ENCODE measurements around the gene ACTR3. TPM values are rescaled to one million over a fixed set of nuclear protein-coding genes. Genes with fewer than 3 reads are reported as not detected.

The ACTR3 gene
- total RNA-seq, 1 experiment from 2014 or later = 340 TPM

GRCh38 chr2:113981404-113982134 is 91.7 kb downstream of the ACTR3 start:
- BruUV-seq (replicated peaks) = no TSS peak

GRCh38 chr2:113985554-113986397 is 95.9 kb downstream of the ACTR3 start:
- no peaks in the 10 kb centered on the region for H3K27me3 Mint-ChIP-seq (ENCODE audit: insufficient read depth, unreplicated experiment)
- H3K36me3 Mint-ChIP-seq (ENCODE audit: insufficient read depth, unreplicated experiment) = peaks cover 8% of the 10 kb centered on the region
- ChIA-PET CTCF (interaction anchor here (1.5 kb wide), 1 partner anchor 8 kb away, joined by 4 read pairs; no protein-coding TSS in a partner anchor), POLR2A (interaction anchor here (0.5 kb wide), 1 partner anchor 230 kb away, joined by 3 read pairs; the partner anchor contains the start of gene SLC35F5)
- H3K9me3 Mint-ChIP-seq (ENCODE audit: unreplicated experiment) = no peaks in the 10 kb centered on the region
- no peak for DNase-seq
- no peak for TF ChIP-seq CTCF (IDR thresholded peaks at IDR 0.05; ENCODE audit: insufficient read depth in 1 of 2, low read depth in 1 of 2, low read length in 1 of 2, severe bottlenecking in 1 of 2, unreplicated experiment in 1 of 2)
- no peak overlapping the region for H3K4me3 Mint-ChIP-seq (ENCODE audit: unreplicated experiment)
- H3K4me3 ChIP-seq (ENCODE audit: low read depth, low read length) = no peak overlapping the region
- H3K9me3 ChIP-seq = no peaks in the 10 kb centered on the region
- BruUV-seq (replicated peaks) = no TSS peak
- intact Hi-C loops (cut with micrococcal nuclease; ENCODE audit: unreplicated experiment) = loop anchor here (5.0 kb wide), 1 partner anchor 92 kb away; no protein-coding TSS in a partner anchor
- H3K4me1 Mint-ChIP-seq (ENCODE audit: low read depth, unreplicated experiment) = peaks cover 6% of the 10 kb centered on the region
- H3K36me3 ChIP-seq (ENCODE audit: control insufficient read depth, insufficient read depth, low read length) = no peaks in the 10 kb centered on the region
- no peak overlapping the region for H3K27ac Mint-ChIP-seq (ENCODE audit: unreplicated experiment)
- no peaks in the 10 kb centered on the region; the same call in 1 of the 2 replicates for H3K4me1 ChIP-seq
- H3K27me3 ChIP-seq (replicated peaks; ENCODE audit: control insufficient read depth, insufficient read depth, low read length) = no peaks in the 10 kb centered on the region

More at GRCh38 chr2:113981404-113982134, 91.7 kb downstream of the ACTR3 start:
- TF ChIP-seq CTCF (IDR thresholded peaks at IDR 0.05; ENCODE audit: insufficient read depth in 1 of 2, low read depth in 1 of 2, low read length in 1 of 2, severe bottlenecking in 1 of 2, unreplicated experiment in 1 of 2) = no peak
- peaks cover 17% of the 10 kb centered on the region for H3K36me3 Mint-ChIP-seq (ENCODE audit: insufficient read depth, unreplicated experiment)
- ChIA-PET POLR2A (no interaction called here), CTCF (no interaction called here)
- Histone ChIP-seq H3K4me3 (ENCODE audit: low read depth, low read length) (no peak overlapping the region), H3K36me3 (ENCODE audit: control insufficient read depth, insufficient read depth, low read length) (no peaks in the 10 kb centered on the region), H3K9me3 (no peaks in the 10 kb centered on the region), H3K4me1 (peaks cover 23% of the 10 kb centered on the region), H3K27me3 (replicated peaks; ENCODE audit: control insufficient read depth, insufficient read depth, low read length) (no peaks in the 10 kb centered on the region)
- H3K4me1 Mint-ChIP-seq (ENCODE audit: low read depth, unreplicated experiment) = peaks cover 16% of the 10 kb centered on the region
- no peaks in the 10 kb centered on the region for H3K9me3 Mint-ChIP-seq (ENCODE audit: unreplicated experiment)
- intact Hi-C loops (cut with micrococcal nuclease; ENCODE audit: unreplicated experiment) = no loop called here
- H3K27me3 Mint-ChIP-seq (ENCODE audit: insufficient read depth, unreplicated experiment) = no peaks in the 10 kb centered on the region
- H3K4me3 Mint-ChIP-seq (ENCODE audit: unreplicated experiment) = no peak overlapping the region
- DNase-seq = no peak
- peak overlapping the region; percentile 55 for H3K27ac Mint-ChIP-seq (ENCODE audit: unreplicated experiment)

DNA sequence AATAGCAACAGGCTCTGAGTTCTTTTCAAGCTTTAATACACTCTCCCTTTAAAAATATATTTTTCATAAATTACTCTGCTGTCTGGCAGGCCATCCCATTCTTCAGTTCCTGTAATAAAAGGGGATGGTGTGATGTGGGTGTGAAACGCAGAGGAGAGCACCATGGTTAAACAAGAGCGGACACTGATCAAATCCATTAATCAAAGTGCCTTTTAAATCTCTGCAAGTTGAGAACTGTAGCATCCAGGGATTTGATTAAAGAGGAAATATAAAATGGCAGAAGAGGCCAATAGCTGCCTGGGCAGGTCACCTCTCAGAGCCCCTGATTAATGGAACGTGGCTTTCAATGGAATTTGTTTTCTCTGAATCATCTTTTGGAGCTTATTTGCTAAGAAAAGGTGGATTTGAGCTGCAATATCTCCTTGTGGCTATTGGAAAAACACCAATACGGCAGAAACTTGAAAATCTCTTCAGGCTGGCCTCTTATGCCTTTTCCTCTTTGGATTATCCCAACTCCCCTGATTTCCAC is 96.9 kb downstream of the ACTR3 start:
- no peaks in the 10 kb centered on the region for H3K36me3 ChIP-seq (ENCODE audit: control insufficient read depth, insufficient read depth, low read length)
- Mint-ChIP-seq H3K4me3 (ENCODE audit: unreplicated experiment) (no peak overlapping the region), H3K27ac (ENCODE audit: unreplicated experiment) (no peak overlapping the region), H3K36me3 (ENCODE audit: insufficient read depth, unreplicated experiment) (no peaks in the 10 kb centered on the region), H3K9me3 (ENCODE audit: unreplicated experiment) (no peaks in the 10 kb centered on the region), H3K4me1 (ENCODE audit: low read depth, unreplicated experiment) (no peaks in the 10 kb centered on the region), H3K27me3 (ENCODE audit: insufficient read depth, unreplicated experiment) (no peaks in the 10 kb centered on the region)
- ChIA-PET CTCF (interaction anchor here (1.5 kb wide), 1 partner anchor 9 kb away, joined by 4 read pairs; no protein-coding TSS in a partner anchor), POLR2A (no interaction called here)
- H3K4me1 ChIP-seq = no peaks in the 10 kb centered on the region; the same call in 1 of the 2 replicates
- no peaks in the 10 kb centered on the region for H3K27me3 ChIP-seq (replicated peaks; ENCODE audit: control insufficient read depth, insufficient read depth, low read length)
- intact Hi-C loops (cut with micrococcal nuclease; ENCODE audit: unreplicated experiment) = loop anchor here (5.0 kb wide), 1 partner anchor 90 kb away; no protein-coding TSS in a partner anchor
- BruUV-seq (replicated peaks) = no TSS peak
- TF ChIP-seq CTCF (IDR thresholded peaks at IDR 0.05; ENCODE audit: insufficient read depth in 1 of 2, low read depth in 1 of 2, low read length in 1 of 2, severe bottlenecking in 1 of 2, unreplicated experiment in 1 of 2) = no peak
- H3K4me3 ChIP-seq (ENCODE audit: low read depth, low read length) = no peak overlapping the region
- no peaks in the 10 kb centered on the region for H3K9me3 ChIP-seq
- DNase-seq = no peak

Measured in Caco-2 (cell line).